GM18517 (cell line): ENCODE results near the gene ATOSB.

Experiments
- ATAC-seq: cut with Tn5 transposase; IDR thresholded peaks from one replicate; pipeline ENCODE4 v1.9.1; 2021; ENCODE audit warnings: mild to moderate bottlenecking, moderate library complexity; ENCODE audit not compliant: unreplicated experiment

The ATOSB gene

DNA sequence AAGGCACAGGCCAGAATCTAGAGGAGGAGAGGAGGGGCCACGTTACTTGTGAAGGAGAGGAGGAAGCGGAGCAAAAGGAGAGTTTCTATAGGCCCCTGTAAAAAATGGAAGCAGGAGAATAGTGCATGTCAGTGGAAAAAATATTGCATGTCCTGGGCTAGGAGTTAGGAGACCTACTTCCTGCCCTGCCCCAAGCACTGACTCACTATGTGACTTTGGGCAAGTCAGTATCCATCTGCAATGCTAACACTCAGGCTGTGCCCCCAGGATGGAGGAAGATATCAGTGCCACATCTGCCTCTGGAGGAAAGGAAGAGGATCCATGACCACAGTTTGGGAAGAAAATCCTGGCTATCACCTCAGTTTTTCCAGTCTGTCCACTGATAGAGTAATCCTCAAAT, 26.2 kb downstream of the ATOSB start:
- no peak for ATAC-seq

DNA sequence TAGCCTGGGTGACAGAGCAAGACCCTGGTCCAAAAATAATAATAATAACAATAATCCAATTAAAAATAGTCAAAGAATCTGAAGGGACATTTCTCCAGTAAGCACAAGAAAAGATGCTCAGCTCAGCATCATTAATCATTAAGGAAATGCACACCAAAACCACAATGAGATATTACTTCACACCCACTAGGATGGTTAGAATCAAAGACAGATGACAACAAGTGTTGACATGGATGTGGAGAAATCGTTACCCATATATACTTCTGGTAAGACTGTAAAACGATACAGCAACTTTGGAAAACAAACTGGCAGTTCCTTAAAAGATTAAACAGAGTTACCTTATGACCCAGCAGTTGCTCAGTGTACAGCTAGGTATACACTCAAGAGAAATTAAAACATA, 30.6 kb downstream of the ATOSB start:
- no peak for ATAC-seq

- peak; percentile 84 for ATAC-seq
These were observed 36.0 kb downstream of the ATOSB start, which contains the start of gene FANCG for GRCh38 chr9:35079426-35080341. TSS of gene FANCG (minus strand) at chr9:35079942. CDS start at chr9:35079524, 418 bp downstream.

DNA sequence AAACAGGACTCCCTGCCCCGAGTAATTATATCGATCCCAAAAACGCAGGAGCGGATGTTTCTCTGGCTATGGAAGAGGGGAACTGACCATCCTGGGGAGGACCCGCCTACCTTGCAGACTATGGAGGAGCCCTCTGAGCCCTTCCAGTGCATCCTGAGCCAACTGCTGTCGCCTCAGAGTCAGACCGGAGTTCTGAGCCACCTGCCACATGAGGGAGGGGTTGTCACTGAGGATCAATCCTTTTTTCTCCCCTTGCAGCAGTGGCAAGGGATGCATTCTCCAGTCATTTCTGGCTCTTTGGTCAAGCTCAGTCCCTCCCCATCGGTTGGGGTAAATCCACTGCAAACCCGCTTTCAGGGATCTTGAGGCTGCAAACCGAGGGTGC, 36.6 kb downstream of the ATOSB start:
- peak; percentile 1 for ATAC-seq

DNA sequence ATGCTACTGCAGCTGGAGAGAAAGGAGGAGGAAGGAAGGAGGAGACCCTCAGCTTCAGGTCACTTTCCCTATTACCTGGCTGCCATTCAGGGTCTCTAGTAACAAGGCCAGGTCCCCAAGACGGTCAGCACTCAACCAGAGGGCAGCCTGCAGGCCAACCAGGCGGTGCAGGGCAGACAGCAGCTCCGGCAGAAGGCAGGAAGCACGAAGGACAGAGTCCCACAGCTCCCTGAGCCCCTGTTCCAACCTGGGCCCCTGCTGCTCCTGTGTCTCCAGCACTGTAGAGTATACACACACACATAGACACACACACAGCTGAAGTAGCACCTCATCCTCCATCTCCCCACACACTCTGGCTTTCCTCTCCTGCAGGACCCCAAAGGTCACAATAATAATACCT, 37.6 kb downstream of the ATOSB start:
- no peak for ATAC-seq

DNA sequence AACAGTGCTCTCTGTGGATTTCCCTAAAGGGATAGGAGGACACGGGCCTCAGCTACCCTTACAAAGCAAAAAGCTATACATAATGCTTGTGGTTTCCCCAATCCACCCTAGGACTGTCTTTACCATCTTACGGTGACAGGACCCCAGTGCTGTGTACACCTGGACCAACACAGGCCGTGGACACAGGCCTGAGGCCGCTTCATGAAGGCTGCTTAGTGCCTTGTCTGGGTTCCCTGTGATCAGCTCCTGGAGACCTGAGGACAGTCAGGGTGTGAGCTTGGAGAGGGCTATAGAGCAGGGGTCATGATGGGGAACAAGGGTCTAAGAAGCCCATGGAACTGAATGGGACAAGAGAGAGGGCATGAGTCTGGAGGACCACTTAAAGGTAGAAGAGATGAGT, 38.8 kb downstream of the ATOSB start:
- no peak for ATAC-seq

- ATAC-seq, result no peak
These were observed 40.3 kb downstream of the ATOSB start for GRCh38 chr9:35075358-35075757.

DNA sequence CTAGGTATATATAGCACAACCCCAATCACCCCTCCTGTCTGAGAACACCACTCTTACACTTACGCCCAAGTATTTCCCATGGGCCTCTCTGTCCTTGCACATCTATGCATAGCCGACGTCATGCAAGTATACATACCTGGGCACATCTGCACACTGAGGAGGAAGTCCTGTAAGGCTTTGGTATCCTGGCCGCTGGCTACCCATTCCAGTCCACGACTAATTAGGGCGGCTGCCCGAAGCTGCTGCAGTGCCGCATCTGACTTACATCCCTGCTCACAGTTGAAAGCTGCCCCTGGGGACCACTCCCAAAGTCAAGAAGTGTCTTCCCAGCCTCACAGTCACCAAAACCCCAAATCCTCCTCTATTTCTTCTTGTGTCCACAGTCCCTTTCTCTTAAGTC, 40.9 kb downstream of the ATOSB start:
- ATAC-seq, result no peak

DNA sequence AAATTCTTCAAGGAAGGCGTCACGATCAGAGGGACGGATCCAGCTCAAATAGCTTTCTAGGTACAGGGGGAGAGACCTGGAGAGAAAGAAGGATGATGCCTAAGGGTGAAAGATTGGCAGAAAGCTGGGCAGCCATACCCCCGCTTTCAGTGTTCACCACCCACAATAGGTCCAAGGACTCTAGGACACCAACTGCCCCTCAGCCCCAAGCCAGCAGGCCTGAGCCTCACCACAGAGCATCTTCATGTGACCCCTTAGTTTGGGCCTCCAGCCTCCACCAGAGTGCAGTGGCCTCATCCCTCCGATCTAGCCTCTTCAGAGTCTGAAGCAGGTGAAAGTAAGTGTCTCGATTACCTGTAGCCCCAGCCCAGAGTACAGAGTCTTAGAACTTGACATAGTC, 41.5 kb downstream of the ATOSB start:
- no peak for ATAC-seq

DNA sequence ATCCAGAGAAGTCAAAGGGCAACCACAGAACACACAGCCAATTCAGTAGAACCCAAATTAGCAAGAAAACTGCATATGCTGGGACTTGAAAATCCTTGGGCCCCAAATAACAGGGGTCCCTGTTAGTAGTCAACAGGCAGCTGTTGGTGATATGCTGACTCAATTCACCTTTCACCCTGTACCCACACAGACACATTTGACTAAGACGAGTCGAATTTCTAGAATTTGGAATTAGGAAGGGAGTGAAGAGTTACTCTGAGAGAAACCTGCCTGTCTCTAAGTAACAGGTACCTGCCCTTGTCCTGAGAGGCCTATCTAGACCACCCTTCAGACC, 42.4 kb downstream of the ATOSB start:
- ATAC-seq, result no peak

DNA sequence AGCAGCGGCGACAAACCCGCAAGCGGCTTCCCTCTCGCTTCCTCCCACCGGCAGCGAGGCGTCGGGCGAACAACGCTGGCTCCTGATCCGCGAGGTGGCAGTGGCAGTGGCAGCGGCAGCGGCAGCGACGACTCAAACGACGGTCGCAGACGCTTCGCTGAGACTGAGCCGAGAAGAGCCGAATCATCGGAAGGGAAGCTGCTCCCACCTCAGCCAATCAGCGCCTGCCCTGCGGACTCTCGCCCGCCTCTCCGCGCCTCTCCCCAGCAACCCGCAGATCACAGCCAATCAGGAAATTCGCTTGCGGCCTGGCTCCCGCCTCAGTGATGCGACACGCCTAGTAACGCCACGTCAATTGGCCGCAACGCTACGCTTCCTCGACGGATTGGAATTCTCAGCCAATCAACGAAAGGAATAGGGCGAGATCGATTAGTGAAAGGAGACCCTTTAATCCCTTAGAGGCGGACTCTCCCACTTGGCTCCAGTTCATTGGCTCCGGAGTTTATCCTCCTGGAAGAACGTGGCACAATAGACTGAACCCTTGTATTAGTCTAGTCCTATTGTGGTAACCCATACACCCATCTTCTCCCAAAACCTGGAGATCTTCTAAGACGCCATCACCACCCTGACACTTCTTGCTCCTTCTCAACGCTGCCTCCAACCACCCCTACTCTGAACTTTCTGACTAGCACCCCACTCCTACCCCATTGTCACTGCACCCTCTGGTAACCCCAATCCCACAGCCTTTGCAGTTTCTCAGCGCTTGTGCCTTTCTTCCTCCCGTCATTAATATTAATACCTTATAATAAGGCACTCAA, 43.0 kb downstream of the ATOSB start, which contains the start of gene VCP:
Gene VCP, minus strand, starts transcription at position 165 of the 818 bp plus-strand sequence. CDS start 272 bp downstream, outside the sequence.
- ATAC-seq, result peak; percentile 89

GRCh38 chr9:35071814-35072460, 43.7 kb downstream of the ATOSB start:
- ATAC-seq, result peak; percentile 50

- ATAC-seq, result no peak
These were observed 44.5 kb downstream of the ATOSB start for GRCh38 chr9:35070823-35071813.

GRCh38 chr9:35069020-35069419, 46.6 kb downstream of the ATOSB start:
- no peak for ATAC-seq

DNA sequence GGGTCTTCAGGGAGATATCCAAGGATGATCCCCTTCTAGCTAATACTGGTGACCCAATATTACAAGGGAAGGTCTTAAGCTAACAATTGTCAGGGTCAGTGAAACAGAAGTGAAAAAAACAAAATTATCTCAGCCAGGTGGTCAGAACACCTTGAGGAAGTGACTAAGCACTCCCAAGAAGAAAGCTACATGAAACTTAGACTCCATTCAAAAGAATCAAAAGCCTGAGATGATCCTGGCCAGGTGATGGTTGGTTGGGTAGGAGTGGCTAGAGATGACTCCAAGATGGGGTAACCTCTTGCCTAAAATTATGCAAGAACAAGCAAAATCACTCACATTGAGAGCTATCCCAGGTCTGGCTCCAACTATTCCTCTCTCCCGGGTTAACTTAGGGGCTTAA, 48.6 kb downstream of the ATOSB start:
- ATAC-seq, result no peak

DNA sequence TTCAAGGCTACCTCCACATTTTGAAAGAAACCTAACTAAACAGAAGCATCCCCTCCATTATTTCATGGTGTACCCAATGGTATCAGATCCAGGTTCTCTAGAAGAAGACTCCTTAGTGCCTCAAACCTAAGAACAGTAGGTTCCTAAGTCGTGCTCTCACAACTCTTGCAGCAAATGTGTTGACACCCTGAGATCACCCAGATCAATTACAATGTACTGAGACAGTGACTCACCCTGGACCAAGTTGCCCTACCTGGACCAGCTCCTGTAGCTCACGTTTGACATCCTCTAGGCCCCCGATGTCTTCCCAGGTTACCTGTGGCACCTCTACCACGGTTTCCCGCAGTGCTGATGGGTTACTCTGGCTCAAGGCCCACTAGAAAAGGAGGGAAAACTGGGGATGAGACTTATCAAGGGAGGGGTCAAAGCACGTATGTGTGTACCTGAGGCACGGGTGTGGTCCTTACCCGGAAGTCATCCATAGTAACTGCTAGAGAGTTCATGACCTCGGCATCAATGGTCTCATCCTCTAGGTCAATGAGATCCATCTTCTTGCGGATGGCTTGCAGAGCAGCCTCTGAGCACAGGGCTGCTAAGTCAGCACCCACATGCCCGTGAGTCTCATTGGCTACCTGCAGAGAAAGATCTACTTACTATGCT, 55.0 kb downstream of the ATOSB start:
- ATAC-seq, result no peak

- ATAC-seq, result no peak
These were observed 56.2 kb downstream of the ATOSB start for GRCh38 chr9:35059438-35059837.

GRCh38 chr9:35057271-35057620, 58.4 kb downstream of the ATOSB start:
- ATAC-seq, result no peak

GRCh38 chr9:35056571-35057270, 58.9 kb downstream of the ATOSB start:
- ATAC-seq, result no peak
